Measurements from ENCODE around the gene SSTR3. TPM values are rescaled to one million over a fixed set of nuclear protein-coding genes. Genes with fewer than 3 reads are reported as not detected.

The SSTR3 gene
- total and polyA plus RNA-seq, 2 donors from 2014 or later = 0.13 to 0.56 TPM

DNA sequence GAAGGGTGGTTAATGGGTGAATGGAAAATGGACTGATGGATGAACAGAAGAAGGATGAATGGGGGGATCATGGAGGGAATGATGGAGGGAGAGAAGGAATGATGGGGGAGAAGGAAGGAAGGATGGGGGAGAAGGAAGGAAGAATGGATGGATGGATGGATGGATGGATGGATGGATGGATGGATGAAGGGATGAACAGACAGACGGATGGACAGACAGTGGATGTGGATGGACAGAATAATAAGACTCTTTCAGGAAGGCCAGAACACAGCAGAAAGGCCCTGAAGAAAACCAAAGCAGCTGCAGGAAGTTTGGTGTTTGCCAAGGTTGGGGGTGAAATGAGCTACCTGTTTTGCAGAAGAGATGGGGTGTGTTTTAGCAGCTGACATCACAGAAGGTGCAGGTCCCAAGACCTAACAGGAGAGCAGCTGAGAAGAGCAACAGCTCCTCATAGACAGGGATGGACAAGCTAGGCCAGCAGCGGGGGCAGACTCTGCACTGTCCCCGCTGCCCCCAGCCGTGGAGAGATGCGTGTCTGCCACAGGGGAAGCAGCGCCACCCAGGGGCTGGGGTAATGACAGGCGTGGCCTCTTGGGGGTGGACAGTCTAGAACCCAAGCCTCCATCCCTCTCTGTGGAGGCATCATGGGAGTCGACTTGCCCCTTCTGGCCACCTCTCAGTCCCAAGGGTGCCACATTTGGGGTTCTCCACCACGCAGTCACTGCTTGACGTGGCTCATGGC is 42.2 kb downstream of the SSTR3 start:
- Histone ChIP-seq H3K27me3 (ENCODE audit: control insufficient read depth, insufficient read depth, low read length) (no peaks in the 10 kb centered on the region), H3K9ac (ENCODE audit: low read length in 3 of 3) (no peak overlapping the region), H3K27ac (ENCODE audit: low read depth in 2 of 2, low read length in 2 of 2) (no peak overlapping the region), H3K9me3 (ENCODE audit: control insufficient read depth in 2 of 3, insufficient read depth in 1 of 3, low read length in 3 of 3) (no peaks in the 10 kb centered on the region), H3K36me3 (ENCODE audit: control insufficient read depth in 2 of 3, insufficient read depth in 3 of 3, low read length in 3 of 3) (no peaks in the 10 kb centered on the region), H3K4me1 (ENCODE audit: control insufficient read depth in 2 of 3, insufficient read depth in 2 of 3, low read depth in 1 of 3, low read length in 3 of 3) (peaks cover 0 to 16% (median 8%) of the 10 kb centered on the region in 3 donors), H3K4me3 (ENCODE audit: low read length in 3 of 3) (no peak overlapping the region)
- peak in 2 of 5 donors; percentile 21 to 39 for DNase-seq
- intact Hi-C loops (cut with DNase I) = no loop called here
- TF ChIP-seq, protein P1, sequence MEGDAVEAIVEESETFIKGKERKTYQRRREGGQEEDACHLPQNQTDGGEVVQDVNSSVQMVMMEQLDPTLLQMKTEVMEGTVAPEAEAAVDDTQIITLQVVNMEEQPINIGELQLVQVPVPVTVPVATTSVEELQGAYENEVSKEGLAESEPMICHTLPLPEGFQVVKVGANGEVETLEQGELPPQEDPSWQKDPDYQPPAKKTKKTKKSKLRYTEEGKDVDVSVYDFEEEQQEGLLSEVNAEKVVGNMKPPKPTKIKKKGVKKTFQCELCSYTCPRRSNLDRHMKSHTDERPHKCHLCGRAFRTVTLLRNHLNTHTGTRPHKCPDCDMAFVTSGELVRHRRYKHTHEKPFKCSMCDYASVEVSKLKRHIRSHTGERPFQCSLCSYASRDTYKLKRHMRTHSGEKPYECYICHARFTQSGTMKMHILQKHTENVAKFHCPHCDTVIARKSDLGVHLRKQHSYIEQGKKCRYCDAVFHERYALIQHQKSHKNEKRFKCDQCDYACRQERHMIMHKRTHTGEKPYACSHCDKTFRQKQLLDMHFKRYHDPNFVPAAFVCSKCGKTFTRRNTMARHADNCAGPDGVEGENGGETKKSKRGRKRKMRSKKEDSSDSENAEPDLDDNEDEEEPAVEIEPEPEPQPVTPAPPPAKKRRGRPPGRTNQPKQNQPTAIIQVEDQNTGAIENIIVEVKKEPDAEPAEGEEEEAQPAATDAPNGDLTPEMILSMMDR (IDR thresholded peaks at IDR 0.05; ENCODE audit: borderline replicate concordance, extremely low read depth, insufficient read depth) = no peak
- FAIRE-seq = no peak

DNA sequence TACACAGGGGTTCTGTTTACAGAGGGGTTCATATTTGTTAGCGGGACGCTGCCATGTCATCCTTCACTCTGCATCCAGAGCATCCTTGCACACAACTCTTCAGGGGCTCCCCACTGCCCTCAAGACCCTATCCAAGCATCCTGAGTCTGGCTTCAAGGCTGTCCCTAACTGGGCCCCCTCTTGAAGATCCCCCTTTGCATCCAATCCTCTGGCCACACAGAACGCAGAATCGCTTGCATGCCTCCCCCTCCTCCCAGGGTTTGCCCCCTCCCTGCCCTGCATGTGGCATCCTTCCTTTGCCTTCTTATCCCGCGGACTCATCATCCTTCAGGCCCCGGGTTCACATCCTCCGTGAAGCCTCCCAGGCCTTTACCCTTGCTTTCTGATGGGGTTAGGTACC is 42.9 kb downstream of the SSTR3 start:
- Histone ChIP-seq H3K4me1 (ENCODE audit: control insufficient read depth in 2 of 3, insufficient read depth in 2 of 3, low read depth in 1 of 3, low read length in 3 of 3) (peaks cover 0 to 16% (median 8%) of the 10 kb centered on the region in 3 donors), H3K27ac (ENCODE audit: low read depth in 2 of 2, low read length in 2 of 2) (no peak overlapping the region), H3K4me3 (ENCODE audit: low read length in 3 of 3) (no peak overlapping the region), H3K9ac (ENCODE audit: low read length in 3 of 3) (no peak overlapping the region), H3K27me3 (ENCODE audit: control insufficient read depth, insufficient read depth, low read length) (no peaks in the 10 kb centered on the region), H3K36me3 (ENCODE audit: control insufficient read depth in 2 of 3, insufficient read depth in 3 of 3, low read length in 3 of 3) (no peaks in the 10 kb centered on the region), H3K9me3 (ENCODE audit: control insufficient read depth in 2 of 3, insufficient read depth in 1 of 3, low read length in 3 of 3) (no peaks in the 10 kb centered on the region)
- DNase-seq (peak in 1 of 5 donors; percentile 25), FAIRE-seq (no peak)
- TF ChIP-seq, protein P1 (IDR thresholded peaks at IDR 0.05; ENCODE audit: borderline replicate concordance, extremely low read depth, insufficient read depth) = no peak
- intact Hi-C loops (cut with DNase I) = no loop called here

DNA sequence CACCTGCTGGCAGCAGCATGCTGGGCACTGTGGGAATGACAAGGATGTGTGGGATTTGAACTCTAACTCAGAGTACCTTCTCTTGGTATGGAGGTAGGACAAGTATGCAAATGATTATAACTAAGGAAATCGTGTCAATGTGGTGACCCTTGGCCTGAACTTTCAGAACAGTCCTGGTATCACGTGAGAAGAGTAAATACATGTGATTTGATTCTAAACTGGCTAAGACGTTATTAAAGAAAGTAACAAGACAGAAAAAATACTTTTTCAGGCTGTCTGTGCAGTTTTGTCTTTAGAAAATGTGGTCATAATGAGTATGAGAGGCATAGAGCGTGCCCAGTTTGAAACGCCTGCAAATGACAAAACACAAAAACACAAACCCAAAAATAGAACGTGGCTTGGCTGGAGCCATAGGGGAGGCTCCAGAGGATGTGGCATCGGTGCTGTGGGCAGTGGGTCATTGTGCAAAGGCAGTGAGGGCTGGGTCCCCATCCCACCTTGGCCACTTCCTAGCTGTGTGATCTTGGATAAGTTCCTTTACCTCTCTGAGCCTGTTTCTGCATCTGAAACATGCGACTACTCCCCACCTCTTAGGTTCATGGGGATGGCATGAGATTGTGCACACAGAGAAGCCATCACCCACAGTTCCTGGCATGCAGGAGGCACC is 44.2 kb downstream of the SSTR3 start:
- DNase-seq (no peak), FAIRE-seq (no peak)
- Histone ChIP-seq H3K9me3 (ENCODE audit: control insufficient read depth in 2 of 3, insufficient read depth in 1 of 3, low read length in 3 of 3) (no peaks in the 10 kb centered on the region), H3K4me3 (ENCODE audit: low read length in 3 of 3) (no peak overlapping the region), H3K27me3 (ENCODE audit: control insufficient read depth, insufficient read depth, low read length) (no peaks in the 10 kb centered on the region), H3K4me1 (ENCODE audit: control insufficient read depth in 2 of 3, insufficient read depth in 2 of 3, low read depth in 1 of 3, low read length in 3 of 3) (peaks cover 0 to 16% (median 8%) of the 10 kb centered on the region in 3 donors), H3K27ac (ENCODE audit: low read depth in 2 of 2, low read length in 2 of 2) (no peak overlapping the region), H3K9ac (ENCODE audit: low read length in 3 of 3) (peak overlapping the region in 1 of 3 donors; percentile 46), H3K36me3 (ENCODE audit: control insufficient read depth in 2 of 3, insufficient read depth in 3 of 3, low read length in 3 of 3) (no peaks in the 10 kb centered on the region)
- TF ChIP-seq, protein P1 (IDR thresholded peaks at IDR 0.05; ENCODE audit: borderline replicate concordance, extremely low read depth, insufficient read depth) = no peak
- intact Hi-C loops (cut with DNase I) = no loop called here

Measured in kidney (tissue), 14 donors.